Peyer's patch (tissue), 4 donors: ENCODE data around the gene RAVER1.

Experiments used
- POLR2A ChIP-seq, 2 donors: fragments of 450-650 bp; IDR thresholded peaks; one replicate each; pipeline ENCODE4 v1.5.1; 2017; ENCODE audit warnings: antibody characterized with exemption in 2 of 2, mild to moderate bottlenecking in 2 of 2, moderate library complexity in 2 of 2
- TF ChIP-seq, protein P1 (sequence below), 6 experiments: fragments of 450-650 bp in 4 of 6; fragments of 200-600 bp in 2 of 6; sonication (generic) in 1 of 6; IDR thresholded peaks; one replicate each; pipeline ENCODE4 v1.5.1; 2017 to 2019; ENCODE audit warnings: antibody characterized with exemption in 6 of 6, mild to moderate bottlenecking in 3 of 6, moderate library complexity in 1 of 6

DNA sequence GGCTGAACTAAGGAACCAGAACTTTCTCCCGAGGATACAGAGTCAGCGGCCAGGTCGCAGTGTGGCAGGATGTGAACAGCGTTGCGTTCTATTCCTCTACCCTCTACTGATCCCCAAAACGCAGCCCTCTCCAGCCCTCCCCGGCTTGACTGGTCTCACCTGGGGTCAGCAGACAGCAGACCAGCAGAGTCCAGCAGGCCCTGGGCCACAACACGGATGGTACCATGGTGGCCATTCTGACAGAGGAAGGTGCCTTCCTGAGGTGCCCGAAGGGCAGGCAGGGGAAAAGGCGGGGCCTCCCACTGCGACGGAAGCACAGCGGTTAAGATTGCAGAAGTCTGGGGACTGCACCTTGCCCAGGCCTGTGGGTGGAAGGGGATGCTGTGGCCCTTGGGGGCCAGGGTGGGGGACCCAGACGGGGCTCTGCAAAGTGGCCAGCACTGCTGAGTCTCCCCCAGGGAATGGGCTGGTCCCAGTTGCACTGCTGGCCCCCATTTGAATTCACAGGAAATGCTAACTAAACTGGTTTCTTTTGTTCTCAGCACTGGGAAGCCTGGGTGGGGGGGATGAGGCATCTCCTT is 6.1 kb upstream of the RAVER1 start, which contains the start of gene ICAM3:
- TF ChIP-seq, protein P1, sequence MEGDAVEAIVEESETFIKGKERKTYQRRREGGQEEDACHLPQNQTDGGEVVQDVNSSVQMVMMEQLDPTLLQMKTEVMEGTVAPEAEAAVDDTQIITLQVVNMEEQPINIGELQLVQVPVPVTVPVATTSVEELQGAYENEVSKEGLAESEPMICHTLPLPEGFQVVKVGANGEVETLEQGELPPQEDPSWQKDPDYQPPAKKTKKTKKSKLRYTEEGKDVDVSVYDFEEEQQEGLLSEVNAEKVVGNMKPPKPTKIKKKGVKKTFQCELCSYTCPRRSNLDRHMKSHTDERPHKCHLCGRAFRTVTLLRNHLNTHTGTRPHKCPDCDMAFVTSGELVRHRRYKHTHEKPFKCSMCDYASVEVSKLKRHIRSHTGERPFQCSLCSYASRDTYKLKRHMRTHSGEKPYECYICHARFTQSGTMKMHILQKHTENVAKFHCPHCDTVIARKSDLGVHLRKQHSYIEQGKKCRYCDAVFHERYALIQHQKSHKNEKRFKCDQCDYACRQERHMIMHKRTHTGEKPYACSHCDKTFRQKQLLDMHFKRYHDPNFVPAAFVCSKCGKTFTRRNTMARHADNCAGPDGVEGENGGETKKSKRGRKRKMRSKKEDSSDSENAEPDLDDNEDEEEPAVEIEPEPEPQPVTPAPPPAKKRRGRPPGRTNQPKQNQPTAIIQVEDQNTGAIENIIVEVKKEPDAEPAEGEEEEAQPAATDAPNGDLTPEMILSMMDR (IDR thresholded peaks at IDR 0.05), result no peak
- no peak for TF ChIP-seq POLR2A (IDR thresholded peaks at IDR 0.05)
